Activated CD4-positive, alpha-beta T cell treated with anti-CD3 and anti-CD28 coated beads for 36 hours (primary cell): ENCODE data around the gene CLDN6. TPM values are rescaled to one million over a fixed set of nuclear protein-coding genes. Genes with fewer than 3 reads are reported as not detected.
A peak's percentile ranks its signal among the peaks of the same experiment; 100 is the strongest.

Source experiments
- ATAC-seq: fragments of 200-7000 bp; cut with Tn5 transposase; one replicate; pipeline ENCODE4 v1.10.0; 2021; ENCODE audit warnings: mild to moderate bottlenecking, moderate library complexity
- CTCF ChIA-PET: fragments of 350-600 bp; sonication (Branson Sonifier 250); formaldehyde crosslinking; loops from one replicate; lab custom pipeline; 2021; ENCODE audit warnings: antibody characterized with exemption; lab: Charles Lee
- POLR2A ChIA-PET: fragments of 350-600 bp; sonication (Branson Sonifier 250); formaldehyde crosslinking; loops from one replicate; lab custom pipeline; 2021; ENCODE audit warnings: antibody characterized with exemption, inconsistent platforms; lab: Charles Lee
- DNase-seq: peaks from one replicate; pipeline ENCODE4 v3.0.0-alpha.2; 2020
- H3K27ac Mint-ChIP-seq: one replicate; pipeline ENCODE4 v1.8.0; 2021; ENCODE audit warnings: mixed read lengths
- H3K27me3 Mint-ChIP-seq: one replicate; pipeline ENCODE4 v1.8.0; 2021; ENCODE audit warnings: mixed read lengths
- H3K36me3 Mint-ChIP-seq: one replicate; pipeline ENCODE4 v1.8.0; 2021; ENCODE audit warnings: low read depth, mixed read lengths
- H3K4me1 Mint-ChIP-seq: one replicate; pipeline ENCODE4 v1.8.0; 2021; ENCODE audit warnings: mixed read lengths
- H3K4me3 Mint-ChIP-seq: one replicate; pipeline ENCODE4 v1.8.0; 2021; ENCODE audit warnings: mild to moderate bottlenecking, moderate library complexity, mixed read lengths
- H3K9me3 Mint-ChIP-seq: one replicate; pipeline ENCODE4 v1.8.0; 2021; ENCODE audit warnings: low read depth, mixed read lengths
- intact Hi-C, 2 experiments: fragments of 100-400 bp; cut with DNase I in 1 of 2; cut with micrococcal nuclease in 1 of 2; formaldehyde crosslinking; loops; one replicate each; pipeline versions ENCODE4 v1.14.2 to v1.15.1; 2022 to 2024; cut with DNase I, micrococcal nuclease
- total RNA-seq, 2 experiments: library from RNA; stranded (reverse); gene quantifications; one replicate each; pipeline ENCODE4 v1.2.3, GENCODE V29; 2021

Gene CLDN6
- total RNA-seq, 2 experiments from 2014 or later, result not detected

DNA sequence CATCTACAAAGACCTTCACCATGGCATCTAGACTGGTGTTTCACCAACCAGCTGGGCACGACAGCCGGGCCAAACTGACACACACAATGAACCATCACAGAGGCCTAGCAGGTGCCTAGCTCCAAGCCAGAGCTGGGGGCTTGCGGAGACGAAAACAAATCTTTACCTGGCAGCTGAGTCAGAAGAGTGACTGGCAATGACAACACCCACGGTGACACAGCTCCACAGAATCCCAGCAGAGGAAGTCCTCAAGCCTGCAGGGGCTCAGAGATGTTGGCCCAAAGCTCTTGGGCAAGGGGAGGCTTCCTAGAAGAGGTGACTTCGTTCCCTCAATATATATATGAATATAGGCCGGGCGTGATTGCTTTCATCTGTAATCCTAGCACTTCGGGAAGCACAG lies 33.5 kb upstream of the CLDN6 start:
- DNase-seq (no peak), ATAC-seq (no peak)
- Mint-ChIP-seq H3K4me1 (peaks cover 30% of the 10 kb centered on the region), H3K27ac (no peak overlapping the region), H3K4me3 (no peak overlapping the region), H3K36me3 (peaks cover 6% of the 10 kb centered on the region), H3K9me3 (no peaks in the 10 kb centered on the region), H3K27me3 (peaks cover 14% of the 10 kb centered on the region)
- intact Hi-C loops, result no loop called here
- ChIA-PET POLR2A (interaction anchor here (1.0 kb wide), 1 partner anchor 21 kb away, joined by 3 read pairs; no protein-coding TSS in a partner anchor), CTCF (interaction anchor here (0.6 to 6.0 kb wide), 4 partner anchors 20 to 115 kb away, joined by 3 to 61 read pairs (median 4); no protein-coding TSS in a partner anchor)

DNA sequence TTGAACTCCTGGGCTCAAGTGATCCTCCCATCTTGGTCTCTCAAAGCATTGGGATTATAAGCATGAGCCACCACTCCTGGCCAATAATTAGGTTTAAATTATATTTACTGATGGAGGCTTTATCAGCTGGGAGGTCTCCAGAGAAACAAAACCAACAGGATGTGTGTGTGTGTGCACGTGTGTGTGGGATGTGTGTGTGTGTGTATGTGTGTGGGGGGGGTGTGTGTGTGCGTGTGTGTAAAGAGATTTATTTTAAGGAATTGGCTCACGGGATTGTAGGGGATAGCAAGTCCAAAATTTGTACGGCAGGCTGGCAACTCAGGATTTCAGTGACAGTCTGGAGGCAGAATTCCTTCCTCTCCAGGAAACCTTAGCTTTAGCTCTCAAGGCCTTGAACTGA lies 33.0 kb upstream of the CLDN6 start:
- Mint-ChIP-seq H3K27ac (no peak overlapping the region), H3K4me3 (no peak overlapping the region), H3K27me3 (peaks cover 14% of the 10 kb centered on the region), H3K9me3 (no peaks in the 10 kb centered on the region), H3K36me3 (peaks cover 6% of the 10 kb centered on the region), H3K4me1 (peaks cover 28% of the 10 kb centered on the region)
- intact Hi-C loops, result no loop called here
- DNase-seq (no peak), ATAC-seq (no peak)
- ChIA-PET CTCF (interaction anchor here (0.6 to 6.0 kb wide), 5 partner anchors 20 to 115 kb away, joined by 3 to 61 read pairs (median 3); no protein-coding TSS in a partner anchor), POLR2A (interaction anchor here (1.0 kb wide), 1 partner anchor 21 kb away, joined by 3 read pairs; no protein-coding TSS in a partner anchor)

DNA sequence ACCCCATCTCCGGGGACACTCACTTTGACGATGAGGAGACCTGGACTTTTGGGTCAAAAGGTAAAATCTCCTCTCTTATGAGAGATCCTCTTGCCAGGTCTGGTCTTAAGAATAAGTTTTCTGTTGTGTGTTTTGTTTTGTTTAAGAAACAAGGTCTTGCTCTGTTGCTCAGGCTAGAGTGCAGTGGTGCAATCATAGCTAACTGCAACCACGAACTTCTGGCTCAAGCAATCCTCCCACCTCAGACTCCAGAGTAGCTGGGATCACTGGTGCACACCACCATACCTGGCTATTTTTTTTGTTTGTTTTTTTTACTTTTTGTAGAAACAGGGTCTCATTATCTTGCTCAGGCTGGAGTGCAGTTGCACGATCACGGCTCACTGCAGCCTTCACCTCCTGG lies 32.5 kb upstream of the CLDN6 start:
- Mint-ChIP-seq H3K27me3 (peaks cover 15% of the 10 kb centered on the region), H3K36me3 (peaks cover 6% of the 10 kb centered on the region), H3K4me3 (no peak overlapping the region), H3K4me1 (peaks cover 26% of the 10 kb centered on the region), H3K9me3 (no peaks in the 10 kb centered on the region), H3K27ac (no peak overlapping the region)
- ChIA-PET CTCF (interaction anchor here (1.0 to 6.0 kb wide), 3 partner anchors 19 to 116 kb away, joined by 3 to 61 read pairs (median 3); no protein-coding TSS in a partner anchor), POLR2A (no interaction called here)
- DNase-seq (no peak), ATAC-seq (no peak)
- intact Hi-C loops, result no loop called here

DNA sequence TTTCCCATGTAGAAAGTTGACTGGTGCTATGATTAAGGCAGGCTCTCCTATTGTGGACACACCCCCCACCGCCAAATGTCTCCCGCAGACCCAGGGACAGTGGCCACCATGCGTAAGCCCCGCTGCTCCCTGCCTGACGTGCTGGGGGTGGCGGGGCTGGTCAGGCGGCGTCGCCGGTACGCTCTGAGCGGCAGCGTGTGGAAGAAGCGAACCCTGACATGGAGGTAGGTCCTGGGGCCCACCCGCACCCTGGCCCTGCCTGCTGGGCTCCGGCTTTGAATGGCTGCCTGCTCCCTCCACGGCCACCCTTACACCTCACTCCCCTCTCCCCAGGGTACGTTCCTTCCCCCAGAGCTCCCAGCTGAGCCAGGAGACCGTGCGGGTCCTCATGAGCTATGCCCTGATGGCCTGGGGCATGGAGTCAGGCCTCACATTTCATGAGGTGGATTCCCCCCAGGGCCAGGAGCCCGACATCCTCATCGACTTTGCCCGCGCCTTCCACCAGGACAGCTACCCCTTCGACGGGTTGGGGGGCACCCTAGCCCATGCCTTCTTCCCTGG lies 32.0 kb upstream of the CLDN6 start:
- POLR2A ChIA-PET, result no interaction called here
- Mint-ChIP-seq H3K4me1 (peaks cover 25% of the 10 kb centered on the region), H3K9me3 (no peaks in the 10 kb centered on the region), H3K4me3 (no peak overlapping the region), H3K27me3 (peaks cover 19% of the 10 kb centered on the region), H3K27ac (no peak overlapping the region), H3K36me3 (peaks cover 4% of the 10 kb centered on the region)
- ATAC-seq (no peak), DNase-seq (no peak)
- intact Hi-C loops, result no loop called here
- CTCF ChIA-PET, result interaction anchor here (1.0 to 6.0 kb wide), 2 partner anchors 19 to 116 kb away, joined by 3 to 61 read pairs; no protein-coding TSS in a partner anchor

DNA sequence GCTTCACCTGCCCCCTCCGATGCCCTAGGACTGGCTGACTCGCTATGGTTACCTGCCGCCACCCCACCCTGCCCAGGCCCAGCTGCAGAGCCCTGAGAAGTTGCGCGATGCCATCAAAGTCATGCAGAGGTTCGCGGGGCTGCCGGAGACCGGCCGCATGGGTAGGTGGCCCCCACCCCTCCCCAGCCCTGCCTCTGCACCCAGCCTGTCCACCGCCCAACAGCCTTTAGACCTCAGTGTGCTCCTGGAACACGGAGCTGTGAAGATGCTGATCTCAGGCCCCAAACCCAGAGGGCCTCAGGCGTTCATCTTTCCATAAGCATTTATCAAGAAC lies 29.4 kb upstream of the CLDN6 start:
- H3K36me3 Mint-ChIP-seq, result no peaks in the 10 kb centered on the region
- peaks cover 19% of the 10 kb centered on the region for H3K4me1 Mint-ChIP-seq
- ChIA-PET POLR2A (no interaction called here), CTCF (interaction anchor here (2.1 to 6.0 kb wide), 3 partner anchors 11 to 82 kb away, joined by 5 to 61 read pairs (median 13); no protein-coding TSS in a partner anchor)
- ATAC-seq (no peak), DNase-seq (no peak)
- H3K27ac Mint-ChIP-seq, result no peak overlapping the region
- peaks cover 40% of the 10 kb centered on the region for H3K27me3 Mint-ChIP-seq
- no peaks in the 10 kb centered on the region for H3K9me3 Mint-ChIP-seq
- H3K4me3 Mint-ChIP-seq, result no peak overlapping the region
- intact Hi-C loops, result no loop called here

DNA sequence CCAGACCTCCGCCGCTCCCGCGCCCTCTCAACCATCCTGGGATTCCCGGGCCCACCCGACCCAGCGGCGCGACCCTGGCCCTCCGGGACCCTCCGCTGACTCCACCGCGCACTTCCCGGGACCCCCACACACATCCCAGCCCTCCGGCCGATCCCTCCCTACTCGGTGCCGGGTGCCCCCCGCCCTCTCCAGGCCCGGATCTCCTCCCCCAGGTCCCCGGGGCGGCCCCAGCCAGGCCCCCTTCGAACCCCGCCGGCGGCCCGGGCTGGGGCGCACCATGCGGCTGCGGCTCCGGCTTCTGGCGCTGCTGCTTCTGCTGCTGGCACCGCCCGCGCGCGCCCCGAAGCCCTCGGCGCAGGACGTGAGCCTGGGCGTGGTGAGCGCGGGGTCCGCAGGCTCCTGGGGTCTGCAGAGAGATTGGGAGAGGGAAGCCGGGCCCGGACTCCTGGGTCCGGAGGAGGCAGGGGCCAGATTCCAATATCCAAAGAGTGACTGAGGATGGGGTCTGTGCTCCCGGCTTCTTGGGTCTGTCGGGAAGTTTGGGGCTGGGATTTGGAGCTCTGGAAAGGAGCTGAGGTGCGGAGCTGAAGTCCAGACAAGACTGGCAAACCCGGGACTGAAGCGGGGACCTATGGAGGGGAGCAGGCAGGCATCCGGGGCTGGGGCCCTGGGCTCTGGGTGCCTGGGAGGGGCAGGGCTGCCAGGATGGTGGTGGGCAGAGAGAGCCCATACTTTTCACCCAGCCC lies 28.8 kb upstream of the CLDN6 start:
- intact Hi-C loops, result no loop called here
- H3K36me3 Mint-ChIP-seq, result no peaks in the 10 kb centered on the region
- H3K4me1 Mint-ChIP-seq, result peaks cover 19% of the 10 kb centered on the region
- no peak overlapping the region for H3K27ac Mint-ChIP-seq
- peaks cover 40% of the 10 kb centered on the region for H3K27me3 Mint-ChIP-seq
- CTCF ChIA-PET, result interaction anchor here (2.1 to 6.0 kb wide), 3 partner anchors 12 to 83 kb away, joined by 5 to 61 read pairs (median 13); no protein-coding TSS in a partner anchor
- POLR2A ChIA-PET, result no interaction called here
- peak overlapping the region; percentile 43 for H3K4me3 Mint-ChIP-seq
- DNase-seq (peak; percentile 43), ATAC-seq (peak; percentile 31)
- H3K9me3 Mint-ChIP-seq, result no peaks in the 10 kb centered on the region

DNA sequence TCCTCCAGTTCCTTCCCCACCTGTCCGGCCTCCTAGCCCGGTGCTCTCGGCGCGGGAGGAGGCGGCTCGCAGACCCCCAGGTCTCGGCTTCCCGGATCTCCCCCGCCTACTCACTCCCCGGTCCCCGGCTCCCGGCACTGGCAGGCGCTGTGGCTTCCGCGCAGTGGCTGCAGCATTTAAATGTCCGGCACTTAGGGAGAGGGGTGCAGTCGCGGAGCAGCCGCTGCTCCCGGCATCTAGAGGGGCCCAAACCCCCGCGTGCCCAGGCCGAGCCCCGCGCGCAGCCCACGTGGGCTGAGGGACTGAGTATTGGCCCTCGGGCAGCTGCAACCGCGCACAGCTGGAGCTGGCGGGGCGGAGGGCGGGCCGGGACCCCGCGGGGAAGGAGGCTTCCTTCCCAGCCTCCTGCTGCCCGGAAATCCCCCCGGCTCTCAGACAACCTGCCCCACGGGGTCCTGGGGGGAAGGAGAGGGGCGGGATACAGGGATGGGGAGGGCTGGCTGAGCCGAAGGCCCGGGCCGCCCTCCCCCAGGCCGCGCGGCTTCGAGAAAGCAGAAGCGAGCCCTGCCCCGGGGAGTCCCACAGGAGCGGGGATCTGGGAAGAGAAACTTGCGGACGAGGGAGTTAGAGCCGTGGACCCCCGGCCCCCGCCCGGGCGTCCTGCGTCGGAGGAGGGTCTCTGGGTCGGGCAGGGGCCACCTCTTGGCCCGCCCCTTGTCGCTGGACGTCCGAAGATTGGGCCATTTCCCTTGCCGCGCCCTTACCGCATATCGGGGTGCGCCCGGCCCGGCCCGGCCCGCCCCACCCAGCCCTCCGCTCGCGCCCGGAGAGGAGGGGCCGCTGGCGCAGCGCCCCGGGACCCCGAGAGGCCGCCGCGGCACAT lies 28.0 kb upstream of the CLDN6 start, which contains the start of gene MMP25:
MMP25 (plus strand) TSS at position 804 of the 883 bp plus-strand sequence. CDS start 357 bp downstream, outside the sequence.
- CTCF ChIA-PET, result interaction anchor here (0.9 to 1.7 kb wide), 5 partner anchors 11 to 122 kb away, joined by 4 to 12 read pairs (median 4); no protein-coding TSS in a partner anchor
- ATAC-seq, result peak; percentile 19

DNA sequence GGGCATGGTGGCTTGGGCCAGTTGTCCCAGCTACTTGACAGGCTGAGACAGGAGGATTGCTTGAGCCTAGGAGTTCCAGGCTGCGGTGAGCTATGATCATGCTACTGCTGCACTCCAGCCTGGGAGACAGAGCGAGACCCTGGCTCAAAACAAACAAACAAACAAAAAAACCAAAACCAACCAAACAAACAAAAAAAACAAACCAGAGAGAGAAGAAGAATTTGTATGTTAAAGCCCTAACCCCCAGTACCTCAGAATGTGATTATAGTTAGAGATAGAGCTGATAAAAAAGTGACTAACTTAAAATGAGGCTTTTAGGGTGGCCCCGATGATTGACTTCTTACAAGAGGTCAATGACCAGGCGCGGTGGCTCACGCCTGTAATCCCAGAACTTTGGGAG lies 26.7 kb upstream of the CLDN6 start:
- peak overlapping the region; percentile 63 for H3K4me3 Mint-ChIP-seq
- H3K36me3 Mint-ChIP-seq, result no peaks in the 10 kb centered on the region
- ATAC-seq (no peak), DNase-seq (no peak)
- peaks cover 46% of the 10 kb centered on the region for H3K27me3 Mint-ChIP-seq
- no peak overlapping the region for H3K27ac Mint-ChIP-seq
- peaks cover 14% of the 10 kb centered on the region for H3K4me1 Mint-ChIP-seq
- intact Hi-C loops, result no loop called here
- POLR2A ChIA-PET, result interaction anchor here (1.0 kb wide), 1 partner anchor 9 kb away, joined by 4 read pairs; no protein-coding TSS in a partner anchor
- CTCF ChIA-PET, result interaction anchor here (0.7 to 1.7 kb wide), 3 partner anchors 13 to 85 kb away, joined by 3 to 12 read pairs (median 8); partner anchors contain the start of genes HCFC1R1 and THOC6
- no peaks in the 10 kb centered on the region for H3K9me3 Mint-ChIP-seq

More for the DNA sequence above, 28.0 kb upstream of the CLDN6 start, which contains the start of gene MMP25:
- POLR2A ChIA-PET, result no interaction called here
- Mint-ChIP-seq H3K27me3 (peaks cover 42% of the 10 kb centered on the region), H3K4me3 (peak within 1 kb of the TSS; percentile 63), H3K9me3 (no peaks in the 10 kb centered on the region), H3K27ac (no peak within 1 kb of the TSS), H3K4me1 (peaks cover 14% of the 10 kb centered on the region), H3K36me3 (no peaks in the 10 kb centered on the region)
- intact Hi-C loops, result no loop called here
- no peak for DNase-seq

DNA sequence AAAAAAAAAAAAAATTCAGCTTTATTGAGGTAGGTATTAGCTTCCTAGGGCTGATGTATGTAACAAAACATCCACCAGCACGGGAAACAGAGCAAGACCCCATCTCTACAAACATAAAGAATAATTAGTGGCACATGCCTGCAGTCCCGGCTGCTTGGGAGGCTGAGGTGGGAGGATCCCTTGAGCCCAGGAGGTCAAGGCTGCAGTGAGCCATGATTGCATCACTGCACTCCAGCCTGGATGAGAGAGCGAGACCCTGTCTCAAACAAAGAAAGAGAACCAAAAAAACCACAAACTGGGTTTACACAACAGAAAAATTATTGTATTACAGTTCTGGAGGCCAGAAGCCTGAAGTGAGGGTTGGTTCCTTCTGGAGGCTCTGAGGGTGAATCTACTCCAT lies 24.4 kb upstream of the CLDN6 start:
- Mint-ChIP-seq H3K9me3 (no peaks in the 10 kb centered on the region), H3K27ac (no peak overlapping the region), H3K4me1 (peaks cover 11% of the 10 kb centered on the region), H3K27me3 (peaks cover 53% of the 10 kb centered on the region), H3K4me3 (no peak overlapping the region), H3K36me3 (no peaks in the 10 kb centered on the region)
- ChIA-PET CTCF (interaction anchor here (0.7 to 2.2 kb wide), 5 partner anchors 11 to 120 kb away, joined by 3 to 10 read pairs (median 6); no protein-coding TSS in a partner anchor), POLR2A (interaction anchor here (0.6 kb wide), 1 partner anchor 53 kb away, joined by 5 read pairs; no protein-coding TSS in a partner anchor)
- DNase-seq (no peak), ATAC-seq (no peak)
- intact Hi-C loops, result no loop called here

DNA sequence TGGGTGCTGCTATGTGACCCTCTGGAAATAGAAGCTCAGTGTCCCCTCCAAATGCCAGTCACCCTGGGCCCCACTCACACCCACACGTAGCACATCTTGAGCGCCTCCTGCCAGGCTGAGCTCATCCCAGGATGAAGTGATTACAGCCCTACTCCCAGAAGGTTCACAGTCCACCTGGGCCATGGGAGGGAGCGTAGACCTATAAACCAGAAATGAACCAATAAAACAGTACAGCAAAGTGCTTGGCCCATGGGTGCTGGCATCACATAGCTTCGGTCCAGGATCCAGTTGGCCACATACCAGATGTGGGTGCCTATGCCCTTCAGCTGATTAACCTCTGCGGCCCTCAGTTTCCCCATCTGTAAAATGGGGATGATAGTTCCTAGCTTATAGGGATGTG lies 20.9 kb upstream of the CLDN6 start:
- POLR2A ChIA-PET, result no interaction called here
- Mint-ChIP-seq H3K27ac (no peak overlapping the region), H3K4me3 (no peak overlapping the region), H3K4me1 (peaks cover 7% of the 10 kb centered on the region), H3K27me3 (peaks cover 53% of the 10 kb centered on the region), H3K9me3 (no peaks in the 10 kb centered on the region), H3K36me3 (no peaks in the 10 kb centered on the region)
- CTCF ChIA-PET, result interaction anchor here (1.0 to 2.6 kb wide), 4 partner anchors 8 to 16 kb away, joined by 3 to 15 read pairs (median 4); no protein-coding TSS in a partner anchor
- no peak for DNase-seq
- ATAC-seq, result no peak
- intact Hi-C loops, result no loop called here
